HG02870 (cell line): Measurements from ENCODE around the gene IGSF5.
"Not testable (repeated sequence)": the region's sequence is repeated elsewhere in the genome, so short reads cannot be mapped to it uniquely, and the experiment has no call there.

Source experiments
- ATAC-seq: cut with Tn5 transposase; IDR thresholded peaks from one replicate; pipeline ENCODE4 v1.9.1; 2021; ENCODE audit warnings: mild to moderate bottlenecking, moderate library complexity; ENCODE audit not compliant: unreplicated experiment

The IGSF5 gene

DNA sequence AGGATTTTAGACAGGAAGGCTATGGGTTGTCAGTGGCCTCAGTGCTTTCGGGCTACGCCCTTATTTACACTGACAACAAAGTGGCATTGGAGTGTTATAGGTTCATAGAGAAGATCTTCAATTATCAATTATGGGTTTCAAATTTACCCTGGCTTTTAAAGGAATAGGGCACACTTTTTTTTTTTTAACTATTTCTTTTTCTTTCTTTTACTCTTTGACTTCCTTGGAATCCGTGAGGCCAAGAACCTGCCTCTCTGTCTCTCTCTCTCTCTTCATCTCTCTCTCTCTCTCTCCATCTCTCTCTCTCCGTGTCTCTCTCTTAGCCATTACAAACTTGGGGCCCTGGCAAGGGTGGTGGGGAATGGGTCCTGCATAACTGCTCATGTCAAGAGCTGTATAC, at the start of gene IGSF5:
Gene IGSF5 (plus strand): TSS at position 301 of the 400 bp plus-strand sequence. CDS start 327 bp downstream, outside the sequence.
- ATAC-seq: not testable (repeated sequence)

DNA sequence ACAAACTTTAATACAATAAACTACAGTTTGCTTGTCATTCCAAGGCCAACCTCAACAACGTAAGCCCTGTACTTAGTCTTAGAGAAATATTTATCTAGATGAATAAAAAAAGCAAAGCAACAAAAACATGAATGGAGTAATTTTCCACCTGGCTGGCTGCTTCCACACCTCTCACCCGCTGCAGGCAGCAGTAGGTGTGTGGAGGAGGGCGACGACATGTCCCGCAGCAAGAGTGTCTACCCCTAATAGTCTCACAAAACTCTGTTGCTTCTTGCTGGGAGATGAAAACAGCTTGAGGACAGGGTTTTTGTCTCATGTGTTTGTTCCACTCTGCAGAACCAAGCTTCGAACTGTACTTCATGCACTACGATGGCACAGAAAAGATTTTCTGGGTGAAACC, 48.8 kb upstream of the IGSF5 start:
- ATAC-seq: no peak

DNA sequence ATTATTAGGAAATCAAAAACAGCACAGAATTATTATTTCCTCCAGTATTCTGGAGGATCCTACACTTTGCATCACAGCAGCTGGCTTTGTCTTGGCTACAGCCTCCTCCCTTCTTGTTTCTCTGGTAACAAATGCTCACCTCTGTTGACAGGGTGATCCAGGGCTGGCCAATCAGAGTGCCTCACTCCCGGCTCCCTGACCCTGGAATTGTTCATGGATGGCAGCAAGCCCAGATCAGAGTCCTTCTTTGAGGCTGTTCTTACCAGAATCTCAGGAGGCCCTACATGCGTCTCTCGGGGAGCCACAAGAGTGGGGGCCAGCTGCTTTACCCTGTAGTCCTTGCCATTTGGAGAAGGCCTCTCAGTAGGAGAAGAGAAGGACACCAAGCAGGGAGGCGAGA, 48.4 kb upstream of the IGSF5 start:
- no peak for ATAC-seq

DNA sequence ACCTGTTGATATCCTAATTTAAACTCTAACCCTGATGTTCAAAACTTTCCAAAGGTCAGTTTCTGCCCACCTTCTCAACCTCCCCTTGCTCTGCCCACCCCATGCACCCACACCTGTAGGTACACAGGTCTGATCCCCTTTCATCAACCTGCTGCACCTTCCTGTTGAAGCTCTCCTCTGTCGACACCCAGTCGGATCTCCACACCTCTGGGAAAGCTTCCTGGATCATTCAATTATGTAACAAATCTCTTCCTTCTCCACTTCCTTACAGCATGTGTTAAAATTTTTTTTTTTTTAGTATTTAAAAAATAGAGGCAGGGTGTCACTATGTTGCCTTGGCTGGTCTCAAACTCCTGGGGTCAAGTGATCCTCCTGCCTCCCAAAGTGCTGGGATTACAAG, 44.7 kb upstream of the IGSF5 start:
- ATAC-seq: no peak

DNA sequence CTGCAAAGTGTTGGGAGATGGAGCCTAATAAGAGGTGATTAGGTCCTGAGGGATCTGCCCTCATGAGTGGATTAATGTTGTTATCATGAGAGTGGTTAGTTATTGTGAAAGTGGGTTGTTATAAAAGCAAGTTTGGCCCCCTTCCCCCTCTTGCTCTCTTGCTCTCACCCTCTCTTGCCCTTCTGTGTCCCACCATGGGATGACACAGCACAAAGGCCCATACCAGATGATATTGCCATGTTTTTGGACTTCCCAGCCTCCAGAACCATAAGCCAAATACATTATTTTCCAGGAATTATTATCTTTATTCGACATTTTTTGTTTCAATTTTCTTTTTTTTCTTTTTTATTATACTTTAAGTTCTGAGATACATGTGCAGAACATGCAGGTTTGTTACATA, 41.4 kb upstream of the IGSF5 start:
- ATAC-seq: no peak

DNA sequence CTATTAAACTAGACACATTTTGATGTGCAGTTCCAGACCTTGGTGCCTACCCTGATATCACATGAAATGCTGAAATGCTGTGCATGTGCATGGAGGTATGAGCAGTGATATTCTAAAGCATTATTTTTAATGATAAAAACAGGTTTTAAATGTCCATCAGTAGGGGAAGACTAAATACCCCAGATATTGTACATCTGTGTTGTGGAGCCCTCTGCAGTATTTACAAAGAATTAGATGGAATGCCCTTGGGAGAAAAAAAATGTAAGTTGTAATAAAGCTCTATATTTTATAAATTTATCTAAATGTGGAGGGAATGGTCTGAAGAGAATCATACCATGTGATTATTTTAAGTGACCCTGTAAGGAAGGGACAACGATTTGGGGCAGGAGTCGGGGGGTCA, 39.1 kb upstream of the IGSF5 start:
- ATAC-seq: no peak

DNA sequence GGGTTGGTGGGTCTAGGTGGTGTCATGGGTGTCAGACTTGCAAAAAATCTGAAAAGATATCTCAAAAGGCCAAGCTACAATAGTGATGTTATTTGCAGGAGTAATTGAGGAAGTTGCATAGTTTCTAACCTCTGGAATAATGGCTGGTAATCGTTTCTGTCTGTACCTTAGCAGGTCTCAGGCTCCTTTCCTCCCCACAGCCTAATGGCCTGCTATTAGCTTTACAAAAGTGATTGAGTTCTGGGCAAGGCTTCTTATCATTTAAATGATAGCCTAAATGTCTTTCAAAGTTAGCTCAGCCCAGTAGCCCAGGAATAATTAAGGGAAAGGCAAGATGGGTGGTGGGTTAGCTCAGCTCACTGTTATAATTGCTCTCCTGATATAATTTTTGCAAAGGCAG, 37.7 kb upstream of the IGSF5 start:
- ATAC-seq: no peak

DNA sequence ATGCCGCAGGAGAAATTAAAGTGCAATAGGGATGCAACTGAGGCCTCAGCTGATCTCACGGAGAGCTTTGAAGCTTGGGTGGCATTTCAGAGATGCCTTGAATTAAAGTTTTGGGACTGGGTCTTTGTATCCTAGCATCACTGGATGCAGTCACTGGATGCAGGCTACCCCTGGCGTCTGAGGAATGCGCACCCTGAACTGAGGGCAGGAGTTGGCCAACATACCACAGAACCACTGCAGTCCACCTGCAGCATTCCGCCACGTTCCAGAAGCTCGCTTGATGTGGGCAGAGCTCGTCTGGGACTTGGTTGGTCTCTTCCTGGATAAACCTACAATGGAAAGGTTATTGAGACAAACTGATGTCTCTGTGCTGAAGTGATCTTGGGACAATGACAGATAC, 34.1 kb upstream of the IGSF5 start:
- ATAC-seq: no peak

DNA sequence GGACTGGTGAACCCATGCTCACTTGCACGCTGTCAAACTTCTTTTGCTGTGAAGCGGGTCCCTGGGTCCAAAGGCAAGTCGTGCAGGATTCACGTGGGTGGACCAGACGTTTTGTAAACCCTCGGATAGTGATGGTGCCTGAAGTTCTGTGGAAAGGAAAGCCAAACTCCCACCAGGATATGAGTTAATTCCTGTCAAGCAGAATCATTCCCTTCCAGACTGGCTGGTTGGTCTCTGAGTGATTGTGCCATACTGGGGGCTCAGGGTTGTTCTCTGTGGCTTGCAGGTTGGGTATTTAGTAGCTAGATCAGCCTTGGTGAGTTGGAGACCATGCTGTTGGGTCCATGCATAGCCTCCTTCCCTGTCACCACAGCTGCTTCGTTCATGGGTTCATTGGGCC, 32.7 kb upstream of the IGSF5 start:
- ATAC-seq: no peak

DNA sequence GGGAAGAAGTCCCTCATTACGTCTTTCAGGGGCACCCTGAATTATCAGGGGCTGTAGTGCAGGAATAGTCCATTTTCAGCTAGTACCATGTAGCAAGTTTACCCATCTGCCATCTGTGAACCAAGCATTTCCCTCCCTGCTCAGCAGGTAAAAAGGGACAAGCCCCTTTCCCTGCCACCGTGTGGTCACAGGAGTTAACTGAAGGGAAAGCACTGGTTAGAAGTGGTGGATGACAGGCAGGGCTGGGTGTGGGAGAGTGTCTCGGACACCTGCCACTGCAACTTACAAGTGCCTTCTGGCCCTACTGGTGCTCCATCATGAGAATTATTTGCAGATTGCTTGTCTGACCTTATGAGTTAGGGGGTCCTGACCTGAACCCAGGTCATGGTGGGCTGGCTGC, 32.0 kb upstream of the IGSF5 start:
- ATAC-seq: no peak

DNA sequence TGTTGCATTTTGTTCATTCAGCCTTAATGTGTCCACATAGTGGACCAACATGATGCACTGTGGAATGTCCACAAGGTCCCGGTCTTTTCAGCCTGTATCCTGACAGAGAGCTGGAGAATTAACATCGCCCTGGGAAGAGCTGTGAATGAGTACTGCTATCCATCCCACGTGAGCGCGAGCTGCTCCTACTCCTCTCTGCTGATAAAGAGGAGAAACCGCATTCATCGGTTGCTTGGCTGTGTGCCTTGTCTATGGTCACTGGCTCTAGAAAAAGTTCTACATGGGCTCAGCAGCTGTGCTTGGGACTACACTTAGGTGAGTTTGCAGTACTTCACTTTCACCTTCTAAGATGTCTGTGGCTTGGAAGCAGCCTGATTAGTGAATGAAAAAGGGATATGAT, 31.1 kb upstream of the IGSF5 start:
- ATAC-seq: no peak

DNA sequence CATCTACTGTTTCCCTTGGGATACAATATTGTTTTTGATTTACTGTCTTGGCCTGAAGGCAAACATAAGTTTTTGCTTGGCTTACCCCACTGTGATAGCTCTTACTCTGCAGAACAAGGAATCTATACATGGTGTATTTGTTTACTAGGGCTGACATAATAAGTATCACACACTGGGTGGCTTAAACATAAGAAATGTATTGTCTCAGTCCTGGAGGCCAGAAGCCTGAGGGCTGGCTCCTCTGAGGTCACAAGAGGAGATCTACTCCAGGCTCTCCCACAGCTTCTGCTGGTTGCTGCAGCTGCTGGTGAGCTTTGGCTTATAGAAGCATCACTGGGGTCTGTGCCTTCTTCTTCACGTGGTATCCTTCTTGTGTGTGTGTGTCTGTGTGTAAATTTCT, 30.7 kb upstream of the IGSF5 start:
- ATAC-seq: no peak

DNA sequence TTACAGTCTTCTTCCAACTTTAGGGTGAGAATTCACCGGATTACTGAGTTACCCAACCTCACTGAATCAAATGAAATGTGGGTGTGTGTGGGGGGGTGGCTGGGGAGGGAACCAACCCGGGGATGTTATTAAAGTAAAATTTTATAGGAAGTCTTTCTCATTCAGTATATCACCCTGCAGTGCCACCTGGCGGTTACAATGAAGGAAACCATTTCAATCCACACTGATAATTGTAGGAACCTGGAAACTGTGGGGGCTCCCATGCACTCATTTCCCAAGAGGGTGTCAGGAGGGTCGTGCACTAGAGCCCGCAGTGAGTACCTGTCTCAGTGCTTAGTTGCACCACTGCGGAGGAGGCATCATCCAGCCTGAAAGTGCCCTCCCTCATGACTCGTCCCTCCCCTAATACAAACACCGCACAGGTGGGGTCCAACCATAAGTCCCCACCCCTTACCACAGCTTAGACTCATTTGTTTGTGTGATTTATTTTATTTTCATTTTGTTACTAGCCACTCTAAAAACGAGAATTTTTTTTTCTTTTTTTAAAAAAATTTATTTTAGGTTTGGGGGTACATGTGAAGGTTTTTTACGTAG, 29.1 kb upstream of the IGSF5 start:
- ATAC-seq: no peak

DNA sequence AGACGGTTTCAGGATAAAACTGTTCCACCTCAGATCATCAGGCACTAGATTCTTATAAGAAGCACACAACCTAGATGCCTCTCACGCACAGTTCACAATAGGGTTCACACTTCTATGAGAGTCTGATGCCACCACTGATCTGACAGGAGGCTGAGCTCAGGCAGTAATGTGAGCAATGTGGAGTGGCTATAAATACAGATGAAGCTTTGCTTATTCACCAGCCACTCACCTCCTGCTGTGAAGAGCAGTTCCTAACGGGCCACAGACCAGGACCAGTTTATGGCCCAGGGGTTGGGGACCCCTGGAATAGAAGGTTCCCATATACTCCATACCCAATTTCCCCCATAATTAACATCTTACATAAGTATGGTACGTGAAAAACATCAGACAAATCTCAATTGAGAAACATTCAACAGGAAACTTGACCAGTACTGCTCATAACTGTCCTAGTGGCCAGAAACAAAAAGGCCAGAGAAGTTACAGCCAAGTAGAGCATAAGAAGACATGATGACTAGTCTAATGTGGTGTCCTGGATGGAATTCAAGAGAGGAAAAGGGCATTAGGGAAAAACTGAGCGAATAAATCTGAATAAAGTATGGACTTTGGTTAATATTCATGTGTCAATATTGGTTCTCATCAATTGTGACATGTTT, 24.7 kb upstream of the IGSF5 start:
- no peak for ATAC-seq

DNA sequence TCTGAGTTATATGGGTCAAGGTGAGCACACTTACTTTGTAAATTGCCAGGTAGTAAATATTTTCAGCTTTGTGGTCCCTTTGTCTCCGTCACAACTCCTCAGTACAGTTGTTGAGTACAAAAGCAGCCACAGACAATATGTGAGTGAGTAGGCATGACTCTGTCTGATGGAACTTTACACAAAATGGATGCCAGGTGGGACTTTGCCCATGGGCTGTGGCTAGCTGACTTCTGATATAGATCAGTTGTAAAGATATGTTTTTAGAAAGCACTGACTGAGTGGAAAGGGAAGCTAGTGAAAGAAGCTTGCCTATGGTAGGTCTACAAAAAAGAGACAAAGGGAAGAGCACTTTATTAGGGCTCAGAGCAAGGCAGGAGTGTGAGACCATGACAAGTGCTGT, 23.1 kb upstream of the IGSF5 start:
- ATAC-seq: no peak

DNA sequence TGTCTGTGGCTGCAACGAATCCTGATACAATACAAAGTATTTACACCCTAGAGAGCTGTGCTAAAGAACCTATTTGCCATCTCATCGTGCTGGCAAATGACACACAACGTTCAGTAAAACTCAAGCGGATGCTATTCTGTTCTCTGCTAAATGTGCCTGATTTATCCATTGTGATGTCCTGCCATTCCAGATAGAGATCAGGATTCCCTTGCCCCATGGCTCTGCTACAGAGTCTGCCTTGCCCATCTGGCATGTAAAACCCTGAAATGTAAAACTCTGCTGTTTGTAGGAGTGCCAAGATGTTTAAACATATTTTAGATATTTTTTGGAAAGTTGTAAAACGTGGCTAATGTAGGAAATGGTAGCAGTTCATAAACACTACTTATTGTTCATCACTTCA, 20.0 kb upstream of the IGSF5 start:
- no peak for ATAC-seq

DNA sequence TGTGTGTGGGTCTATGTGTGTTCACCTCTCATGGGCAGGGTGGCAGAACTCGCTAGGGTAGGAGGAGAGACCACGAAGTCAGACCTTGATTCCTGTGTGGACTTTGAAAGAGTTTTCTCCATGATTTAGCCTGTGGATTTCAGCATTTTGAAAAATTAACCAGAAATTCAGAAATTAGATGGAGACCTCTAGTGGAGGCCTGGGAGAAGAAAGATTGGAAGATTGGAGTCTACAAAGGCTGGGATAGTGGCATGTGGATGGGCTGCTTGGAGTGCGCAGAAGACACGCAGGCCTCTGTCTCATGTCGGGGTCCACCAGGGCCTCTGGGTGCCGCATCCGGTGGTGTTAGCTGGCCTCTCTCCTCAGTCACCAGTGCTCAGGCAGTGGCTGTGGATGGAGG, 18.9 kb upstream of the IGSF5 start:
- no peak for ATAC-seq

DNA sequence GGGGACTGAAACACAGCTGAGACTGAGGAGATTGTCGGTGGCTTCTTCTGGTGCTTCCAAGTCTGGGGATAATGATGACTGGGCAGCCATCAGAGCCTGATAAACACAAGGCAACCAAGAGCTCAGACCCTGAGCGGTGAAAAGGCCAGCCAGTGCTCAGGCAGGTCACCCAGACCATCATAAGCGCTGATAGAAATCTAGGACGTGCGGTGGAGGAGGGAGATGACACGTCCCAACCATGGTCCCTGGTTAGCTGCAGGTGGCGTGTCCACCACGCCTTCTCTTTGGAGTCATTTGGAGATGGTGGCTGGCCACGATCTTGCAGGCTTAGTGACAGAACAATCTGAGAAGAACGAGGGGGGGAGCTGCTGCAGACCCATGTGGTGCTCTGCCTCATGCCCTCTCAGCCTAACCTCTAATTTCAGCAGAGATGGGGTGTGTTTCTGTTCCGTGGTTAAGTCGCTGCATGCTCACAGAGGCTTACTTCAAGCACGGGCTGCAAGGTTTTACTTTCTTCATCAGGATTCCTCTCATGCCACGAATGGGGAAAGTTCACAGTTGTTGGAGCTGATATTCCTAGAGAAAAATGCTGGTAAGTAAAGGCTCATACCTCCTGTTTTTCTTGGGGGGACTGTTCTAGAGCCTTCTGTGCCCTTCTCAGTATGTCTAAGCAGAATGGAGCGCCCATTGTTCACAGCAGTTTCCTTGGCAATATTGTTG, 17.4 kb upstream of the IGSF5 start:
- ATAC-seq: no peak

DNA sequence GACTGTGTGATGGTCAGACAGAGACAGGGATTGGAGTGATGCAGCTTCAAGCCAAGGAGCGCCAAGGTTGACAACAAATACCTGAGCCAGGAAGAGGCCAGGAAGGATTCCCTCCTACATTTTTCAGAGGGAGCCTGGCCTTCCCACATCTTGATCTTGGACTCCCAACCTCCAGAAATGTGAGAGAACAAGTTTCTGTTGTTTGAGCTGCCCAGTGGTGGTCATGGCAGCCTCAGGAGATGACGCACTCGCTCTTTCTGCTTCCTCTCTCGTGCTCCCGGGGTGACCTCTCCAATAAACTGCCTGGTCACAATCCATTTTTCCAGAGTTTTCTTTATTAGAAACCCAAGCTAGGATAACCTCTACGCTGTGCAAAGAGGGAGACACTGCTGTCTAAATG, 16.6 kb upstream of the IGSF5 start:
- no peak for ATAC-seq

DNA sequence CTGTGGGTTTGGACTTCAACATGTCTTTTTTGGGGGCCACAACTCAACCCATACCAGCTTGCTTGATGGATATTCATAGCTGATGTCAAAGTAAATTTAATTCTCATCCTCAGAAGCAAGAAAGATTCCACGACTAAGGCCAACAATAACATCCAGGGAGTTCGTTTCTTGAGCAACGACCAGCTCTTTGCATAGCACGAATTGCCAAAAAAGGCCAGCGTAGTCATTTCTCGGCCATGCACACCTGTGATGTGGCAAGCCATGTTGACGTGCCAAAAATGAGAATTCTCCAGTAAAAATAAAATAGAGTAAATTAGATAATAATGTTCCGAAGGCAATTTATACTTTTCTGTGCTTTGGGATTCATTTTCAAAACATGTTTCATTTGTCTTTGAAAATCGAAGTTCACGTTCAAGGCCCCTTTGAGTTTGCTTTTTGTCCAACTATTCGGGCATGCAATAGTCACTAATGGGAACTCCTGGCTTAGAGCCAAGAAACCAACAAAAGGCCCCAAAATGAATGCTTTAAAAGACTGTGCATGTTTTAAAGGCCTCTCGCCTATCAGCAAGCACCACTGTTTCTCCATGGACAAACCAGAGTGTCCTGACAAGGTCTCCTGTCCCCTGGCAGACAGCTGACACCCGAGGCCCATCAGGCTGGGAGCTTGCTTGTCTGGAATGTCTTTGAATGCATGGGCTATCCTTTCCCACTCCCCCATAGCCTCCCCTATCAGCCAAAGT, 14.4 kb upstream of the IGSF5 start:
- no peak for ATAC-seq

DNA sequence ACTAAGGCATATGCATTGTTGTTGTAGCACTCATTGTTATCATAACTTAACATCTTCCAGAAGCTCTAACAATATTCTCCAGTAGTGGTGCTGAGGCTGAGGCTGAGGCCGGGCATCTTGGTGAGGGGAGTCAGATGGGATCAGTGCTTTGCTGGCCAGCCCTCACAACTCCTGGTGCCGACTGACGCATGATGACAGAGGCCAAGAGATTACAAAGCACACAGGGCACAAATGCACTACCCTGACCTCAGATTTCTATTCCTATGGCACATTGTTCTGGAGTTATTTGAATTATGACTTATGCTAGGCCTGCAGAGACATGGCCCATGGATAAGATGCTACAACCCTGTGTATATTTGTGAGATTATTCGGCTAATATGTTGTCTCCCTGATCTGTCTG, 8.3 kb upstream of the IGSF5 start:
- no peak for ATAC-seq
